ENCODE measurements around the gene CDCP2.

The CDCP2 gene

DNA sequence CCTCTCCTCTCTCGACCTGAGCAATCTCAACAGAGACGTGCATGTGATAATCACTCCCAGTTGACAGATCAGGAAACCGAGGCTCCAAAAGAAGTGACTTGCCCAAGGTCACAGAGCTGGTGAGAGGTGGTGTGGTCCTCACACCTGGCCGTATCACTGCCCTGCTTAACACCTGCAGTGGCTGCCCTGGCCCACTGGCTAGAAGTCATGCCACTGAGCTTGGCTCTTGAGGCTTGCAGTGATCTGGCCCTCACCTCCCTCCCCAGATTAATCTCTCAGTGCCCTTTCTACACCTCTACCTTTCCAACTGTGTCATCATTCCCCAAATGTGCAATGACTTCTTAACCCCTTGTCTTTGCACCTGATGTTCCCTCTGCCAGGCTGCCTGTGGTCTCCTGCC is 38.8 kb downstream of the CDCP2 start:
- TF ChIP-seq, protein P1, sequence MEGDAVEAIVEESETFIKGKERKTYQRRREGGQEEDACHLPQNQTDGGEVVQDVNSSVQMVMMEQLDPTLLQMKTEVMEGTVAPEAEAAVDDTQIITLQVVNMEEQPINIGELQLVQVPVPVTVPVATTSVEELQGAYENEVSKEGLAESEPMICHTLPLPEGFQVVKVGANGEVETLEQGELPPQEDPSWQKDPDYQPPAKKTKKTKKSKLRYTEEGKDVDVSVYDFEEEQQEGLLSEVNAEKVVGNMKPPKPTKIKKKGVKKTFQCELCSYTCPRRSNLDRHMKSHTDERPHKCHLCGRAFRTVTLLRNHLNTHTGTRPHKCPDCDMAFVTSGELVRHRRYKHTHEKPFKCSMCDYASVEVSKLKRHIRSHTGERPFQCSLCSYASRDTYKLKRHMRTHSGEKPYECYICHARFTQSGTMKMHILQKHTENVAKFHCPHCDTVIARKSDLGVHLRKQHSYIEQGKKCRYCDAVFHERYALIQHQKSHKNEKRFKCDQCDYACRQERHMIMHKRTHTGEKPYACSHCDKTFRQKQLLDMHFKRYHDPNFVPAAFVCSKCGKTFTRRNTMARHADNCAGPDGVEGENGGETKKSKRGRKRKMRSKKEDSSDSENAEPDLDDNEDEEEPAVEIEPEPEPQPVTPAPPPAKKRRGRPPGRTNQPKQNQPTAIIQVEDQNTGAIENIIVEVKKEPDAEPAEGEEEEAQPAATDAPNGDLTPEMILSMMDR (IDR thresholded peaks at IDR 0.05; ENCODE audit: low read depth, low read length, missing control alignments): no peak
- in situ Hi-C loops (cut with HindIII; ENCODE audit: low sequenced_read_pairs): no loop called here
- no peak for DNase-seq (ENCODE audit: low read depth)
- no peak overlapping the region for H3K4me3 ChIP-seq (ENCODE audit: low read depth, low read length)

DNA sequence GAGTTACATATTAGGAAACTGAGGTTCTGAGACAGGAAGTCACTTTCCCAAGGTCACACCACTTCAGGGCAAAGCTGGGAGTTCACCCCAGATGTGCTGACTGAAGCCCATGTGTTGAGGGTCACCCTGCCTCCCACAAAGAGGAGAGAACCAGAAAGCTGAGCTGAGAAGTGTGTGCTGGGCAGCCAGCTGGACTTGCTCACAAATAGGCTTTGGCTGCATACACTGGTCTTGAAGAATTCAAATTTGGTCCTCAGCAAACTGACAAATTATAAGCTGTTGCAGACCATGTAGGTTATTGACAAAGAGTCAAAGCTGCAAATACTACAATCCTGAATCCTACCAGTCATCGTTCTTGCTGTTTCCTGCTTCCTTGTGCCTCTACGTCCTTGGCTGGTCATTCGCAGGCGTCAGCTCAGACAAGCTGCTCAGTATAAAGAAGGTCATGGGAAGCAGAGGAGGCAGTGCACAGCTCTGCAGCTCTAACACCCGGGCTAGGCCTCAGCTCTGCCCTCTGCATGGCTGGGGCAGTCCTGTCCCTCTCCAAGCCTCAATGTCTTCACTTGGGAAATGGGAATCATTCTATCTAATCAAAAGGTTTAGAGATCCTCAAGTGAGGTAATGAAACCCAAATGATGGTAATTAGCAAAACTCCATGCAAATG is 40.0 kb downstream of the CDCP2 start:
- H3K4me3 ChIP-seq (ENCODE audit: low read depth, low read length): no peak overlapping the region
- no peak for DNase-seq (ENCODE audit: low read depth)
- in situ Hi-C loops (cut with HindIII; ENCODE audit: low sequenced_read_pairs): no loop called here
- TF ChIP-seq, protein P1 (IDR thresholded peaks at IDR 0.05; ENCODE audit: low read depth, low read length, missing control alignments): no peak

DNA sequence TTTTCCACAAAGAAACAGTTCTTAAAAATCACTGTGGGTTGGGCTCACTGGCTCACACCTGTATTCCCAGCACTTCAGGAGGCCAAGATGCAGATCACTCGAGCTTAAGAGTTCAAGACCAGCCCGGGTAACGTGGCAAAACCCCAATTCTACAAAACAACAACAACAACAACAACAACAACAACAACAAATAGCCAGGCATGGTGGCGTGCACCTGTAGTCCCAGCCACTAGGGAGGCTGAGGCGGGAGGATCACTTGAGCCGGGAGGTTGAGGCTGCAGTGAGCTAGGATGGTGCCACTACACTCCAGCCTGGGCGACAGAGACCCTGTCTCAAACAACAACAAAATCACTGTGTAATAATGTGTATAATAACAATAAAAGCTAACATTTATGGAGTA is 40.8 kb downstream of the CDCP2 start:
- DNase-seq (ENCODE audit: low read depth): no peak
- in situ Hi-C loops (cut with HindIII; ENCODE audit: low sequenced_read_pairs): no loop called here
- TF ChIP-seq, protein P1 (IDR thresholded peaks at IDR 0.05; ENCODE audit: low read depth, low read length, missing control alignments): no peak
- H3K4me3 ChIP-seq (ENCODE audit: low read depth, low read length): no peak overlapping the region

DNA sequence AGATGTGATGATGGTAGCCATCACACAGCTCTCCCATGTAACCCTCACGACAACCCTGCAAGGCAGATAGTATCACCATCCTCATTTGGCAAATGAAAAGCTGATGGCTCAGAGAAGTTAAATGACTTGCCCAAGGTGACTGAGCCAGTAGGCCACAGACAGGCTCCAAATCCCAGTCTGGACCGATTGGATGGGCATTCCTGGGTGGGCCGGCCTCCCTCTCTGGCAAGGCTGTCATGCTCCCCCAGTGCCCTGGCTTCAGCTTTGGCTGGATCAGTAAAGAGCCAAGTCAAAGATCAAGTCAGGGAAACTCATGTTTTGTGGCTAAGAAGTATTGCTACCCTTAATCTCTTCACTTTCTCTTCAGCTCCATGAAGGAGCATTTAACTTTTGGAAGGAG is 41.2 kb downstream of the CDCP2 start:
- no peak for DNase-seq (ENCODE audit: low read depth)
- in situ Hi-C loops (cut with HindIII; ENCODE audit: low sequenced_read_pairs): no loop called here
- TF ChIP-seq, protein P1 (IDR thresholded peaks at IDR 0.05; ENCODE audit: low read depth, low read length, missing control alignments): no peak
- no peak overlapping the region for H3K4me3 ChIP-seq (ENCODE audit: low read depth, low read length)

DNA sequence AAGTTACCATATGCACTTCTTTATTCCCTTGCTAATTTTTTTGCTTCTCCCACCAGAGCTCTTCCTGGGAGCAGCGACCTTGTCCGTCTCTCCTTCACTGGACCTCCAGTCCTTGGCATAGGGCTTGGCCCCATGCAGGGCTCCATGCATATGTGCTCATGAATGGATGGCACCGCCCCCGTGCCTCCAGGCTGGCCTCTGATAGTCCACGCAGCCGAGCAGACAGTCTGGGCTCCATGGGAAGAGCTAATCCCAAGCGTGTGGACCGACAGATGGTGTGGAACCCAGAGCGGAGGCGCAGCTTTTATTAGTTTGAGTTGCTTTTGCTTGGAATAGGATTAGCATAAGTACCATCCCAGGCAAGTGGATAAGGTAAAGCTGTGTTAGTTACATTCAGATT is 41.8 kb downstream of the CDCP2 start:
- in situ Hi-C loops (cut with HindIII; ENCODE audit: low sequenced_read_pairs): no loop called here
- DNase-seq (ENCODE audit: low read depth): no peak
- H3K4me3 ChIP-seq (ENCODE audit: low read depth, low read length): no peak overlapping the region
- TF ChIP-seq, protein P1 (IDR thresholded peaks at IDR 0.05; ENCODE audit: low read depth, low read length, missing control alignments): no peak

DNA sequence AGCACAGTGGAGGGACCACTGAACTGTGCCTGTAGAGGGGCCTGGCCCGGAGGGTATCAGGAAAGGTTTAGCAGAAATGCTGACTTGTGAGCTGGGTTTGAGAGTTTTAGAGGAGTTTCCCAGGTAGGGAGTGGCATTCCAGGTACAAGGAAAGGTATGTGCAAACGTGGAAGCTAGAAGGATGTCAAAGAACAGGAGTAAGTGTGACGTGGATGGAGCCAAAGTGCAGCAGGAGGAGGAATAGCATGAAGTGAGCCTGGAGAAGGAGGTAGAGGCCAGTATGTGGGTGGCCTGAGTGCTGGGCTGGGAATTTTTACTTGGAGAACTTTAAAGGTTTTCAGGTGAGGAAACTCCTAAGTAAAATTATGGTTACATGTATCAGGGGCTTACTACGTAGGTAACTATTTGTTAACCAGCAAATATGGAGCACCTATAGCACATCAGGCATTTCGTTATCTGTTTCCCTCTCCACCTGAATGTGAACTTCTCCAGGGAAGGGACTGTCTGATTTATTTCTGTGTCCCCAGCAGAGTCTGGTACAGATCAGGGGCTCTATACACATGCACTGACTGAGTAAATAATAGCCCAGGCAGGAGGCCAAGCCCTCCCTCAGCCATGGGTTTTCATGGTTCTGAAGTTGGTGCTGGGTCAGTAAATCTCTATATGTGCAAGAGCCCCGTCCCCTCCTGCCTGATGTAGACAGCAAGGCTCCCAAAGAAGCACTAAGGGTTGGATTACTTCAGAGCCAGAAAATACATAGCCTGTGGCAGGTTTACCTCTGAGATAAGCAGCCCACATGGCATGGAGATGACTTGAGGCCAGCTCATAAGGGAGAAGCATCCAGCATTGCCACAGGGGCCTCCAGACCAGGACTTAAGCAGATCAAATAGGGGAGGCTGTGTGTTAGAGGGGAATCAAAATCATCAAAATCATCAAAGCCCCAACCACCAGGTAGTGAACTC is 43.4 kb downstream of the CDCP2 start:
- DNase-seq (ENCODE audit: low read depth): no peak
- TF ChIP-seq, protein P1 (IDR thresholded peaks at IDR 0.05; ENCODE audit: low read depth, low read length, missing control alignments): no peak
- H3K4me3 ChIP-seq (ENCODE audit: low read depth, low read length): no peak overlapping the region
- in situ Hi-C loops (cut with HindIII; ENCODE audit: low sequenced_read_pairs): no loop called here

Data from astrocyte of the cerebellum (primary cell).